SK-N-MC (cell line): Measurements from ENCODE around the gene SENP3.

Experiments used
- DNase-seq: peaks from one replicate; pipeline ENCODE4 v3.0.0-alpha.2; 2011; ENCODE audit warnings: low read depth, low spot score
- H3K27ac ChIP-seq: fragments of 200-600 bp; sonication (generic); 2 replicates; pipeline ENCODE4 v1.5.1; 2016; ENCODE audit warnings: mixed run types
- H3K36me3 ChIP-seq: fragments of 200-600 bp; sonication (generic); 2 replicates; pipeline ENCODE4 v1.6.1; 2017; ENCODE audit warnings: antibody characterized with exemption, low read length, mixed read lengths; ENCODE audit not compliant: insufficient read depth
- H3K4me3 ChIP-seq: fragments of 200-600 bp; sonication (generic); 2 replicates; pipeline ENCODE4 v1.5.1; 2016
- H3K9ac ChIP-seq: fragments of 200-600 bp; sonication (generic); 2 replicates; pipeline ENCODE4 v1.8.0; 2017; ENCODE audit warnings: mixed run types, mixed read lengths; ENCODE audit not compliant: insufficient read length
- H3K9me3 ChIP-seq: fragments of 200-600 bp; sonication (generic); 2 replicates; pipeline ENCODE4 v1.6.1; 2017; ENCODE audit warnings: low read depth, mild to moderate bottlenecking, antibody characterized with exemption, low read length, moderate library complexity, mixed read lengths
- EZH2 ChIP-seq: fragments of 200-600 bp; sonication (generic); IDR thresholded peaks from one replicate; pipeline ENCODE4 v1.6.1; 2017; ENCODE audit warnings: antibody characterized with exemption
- FOXP2 ChIP-seq: optimal IDR thresholded peaks from 2 replicates; pipeline ENCODE3; 2011; ENCODE audit warnings: mild to moderate bottlenecking, moderate library complexity; ENCODE audit not compliant: insufficient read depth; ENCODE audit errors: extremely low read length, control extremely low read depth
- POLR2AphosphoS5 ChIP-seq: IDR thresholded peaks from 2 replicates; pipeline ENCODE4 v1.6.1; 2012; ENCODE audit warnings: mild to moderate bottlenecking, low read depth, low read length, borderline replicate concordance

The SENP3 gene

DNA sequence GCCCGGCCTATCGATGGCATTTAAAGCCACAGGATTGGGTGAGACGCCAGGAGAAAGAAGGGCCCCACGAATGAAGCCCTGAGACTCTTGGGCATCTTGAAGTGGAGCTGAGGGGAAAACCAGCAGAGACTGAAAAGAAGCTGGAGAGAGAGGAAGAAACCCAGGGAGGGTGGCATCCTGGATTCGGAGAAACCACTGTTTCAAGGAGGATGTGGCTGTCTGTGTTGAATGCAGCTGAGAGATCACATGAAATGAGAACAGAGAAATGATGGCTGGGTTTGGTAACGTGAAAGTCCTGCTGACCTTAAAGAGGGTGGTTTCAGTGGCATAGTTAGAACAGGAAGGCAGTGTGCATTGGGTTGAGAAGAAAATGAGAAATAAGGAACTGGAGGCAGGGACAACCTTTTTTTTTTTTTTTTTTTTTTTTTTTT is 9.1 kb upstream of the SENP3 start:
- Histone ChIP-seq H3K27ac (no peak overlapping the region), H3K36me3 (no peaks in the 10 kb centered on the region), H3K9ac (no peak overlapping the region), H3K4me3 (no peak overlapping the region), H3K9me3 (no peaks in the 10 kb centered on the region)
- TF ChIP-seq EZH2 = no peak
- no peak for TF ChIP-seq FOXP2
- no peak for TF ChIP-seq POLR2AphosphoS5
- no peak for DNase-seq

DNA sequence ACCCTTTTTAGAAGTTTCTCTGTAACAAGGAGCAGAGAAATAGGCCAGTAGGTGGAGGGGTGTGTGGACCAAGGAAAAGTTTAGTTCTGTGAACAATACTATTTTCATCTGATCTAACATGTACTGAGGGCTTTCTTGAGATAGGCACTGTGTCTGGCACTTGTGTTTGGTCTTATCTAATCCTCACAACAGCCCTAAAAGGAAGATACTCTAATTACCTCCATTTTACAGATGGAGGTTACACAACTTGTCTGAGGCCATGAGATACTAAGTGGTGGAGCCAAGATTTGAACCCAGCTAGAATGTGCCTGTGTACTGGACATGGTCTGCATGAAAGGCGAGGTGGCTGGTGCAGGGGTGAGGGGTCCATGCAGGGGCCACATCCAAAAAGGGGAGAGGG is 8.4 kb upstream of the SENP3 start:
- Histone ChIP-seq H3K36me3 (no peaks in the 10 kb centered on the region), H3K4me3 (no peak overlapping the region), H3K9ac (no peak overlapping the region), H3K9me3 (no peaks in the 10 kb centered on the region), H3K27ac (no peak overlapping the region)
- no peak for TF ChIP-seq POLR2AphosphoS5
- TF ChIP-seq FOXP2 = no peak
- TF ChIP-seq EZH2 = no peak
- DNase-seq = no peak

- Histone ChIP-seq H3K27ac (no peak overlapping the region), H3K9ac (no peak overlapping the region), H3K9me3 (no peaks in the 10 kb centered on the region), H3K4me3 (no peak overlapping the region), H3K36me3 (no peaks in the 10 kb centered on the region)
- no peak for DNase-seq
- no peak for TF ChIP-seq POLR2AphosphoS5
- TF ChIP-seq FOXP2 = no peak
- TF ChIP-seq EZH2 = no peak
Observed at GRCh38 chr17:7555320-7555948, 6.3 kb upstream of the SENP3 start.

DNA sequence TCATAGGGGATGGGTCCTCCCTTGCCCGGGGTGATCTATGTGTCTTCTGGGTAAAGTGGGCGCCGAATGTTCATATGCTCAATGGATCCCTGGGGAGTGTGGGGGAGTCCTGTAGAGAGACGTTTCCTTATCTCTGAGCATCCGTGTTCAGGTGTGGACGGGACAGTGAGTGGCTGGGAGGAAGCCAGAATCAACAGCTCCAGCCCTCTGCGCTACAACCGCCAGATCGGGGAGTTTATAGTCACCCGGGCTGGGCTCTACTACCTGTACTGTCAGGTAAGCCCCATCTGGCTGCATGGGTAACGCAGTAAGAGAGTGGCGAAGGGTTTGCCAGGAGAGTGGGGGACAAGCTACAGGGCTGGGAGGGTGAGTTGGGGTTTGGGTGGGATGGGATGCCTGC is 5.1 kb upstream of the SENP3 start:
- no peak overlapping the region for H3K4me3 ChIP-seq
- H3K9me3 ChIP-seq = no peaks in the 10 kb centered on the region
- no peaks in the 10 kb centered on the region for H3K36me3 ChIP-seq
- no peak for DNase-seq
- no peak overlapping the region for H3K27ac ChIP-seq
- no peak for TF ChIP-seq EZH2
- no peak for TF ChIP-seq POLR2AphosphoS5
- H3K9ac ChIP-seq = no peak overlapping the region

GRCh38 chr17:7557147-7557764 is 4.5 kb upstream of the SENP3 start:
- Histone ChIP-seq H3K27ac (no peak overlapping the region; the same call in 1 of the 2 replicates), H3K9me3 (no peaks in the 10 kb centered on the region), H3K4me3 (no peak overlapping the region), H3K9ac (peak overlapping the region; percentile 41), H3K36me3 (no peaks in the 10 kb centered on the region)
- no peak for TF ChIP-seq POLR2AphosphoS5
- no peak for TF ChIP-seq EZH2
- DNase-seq = no peak

DNA sequence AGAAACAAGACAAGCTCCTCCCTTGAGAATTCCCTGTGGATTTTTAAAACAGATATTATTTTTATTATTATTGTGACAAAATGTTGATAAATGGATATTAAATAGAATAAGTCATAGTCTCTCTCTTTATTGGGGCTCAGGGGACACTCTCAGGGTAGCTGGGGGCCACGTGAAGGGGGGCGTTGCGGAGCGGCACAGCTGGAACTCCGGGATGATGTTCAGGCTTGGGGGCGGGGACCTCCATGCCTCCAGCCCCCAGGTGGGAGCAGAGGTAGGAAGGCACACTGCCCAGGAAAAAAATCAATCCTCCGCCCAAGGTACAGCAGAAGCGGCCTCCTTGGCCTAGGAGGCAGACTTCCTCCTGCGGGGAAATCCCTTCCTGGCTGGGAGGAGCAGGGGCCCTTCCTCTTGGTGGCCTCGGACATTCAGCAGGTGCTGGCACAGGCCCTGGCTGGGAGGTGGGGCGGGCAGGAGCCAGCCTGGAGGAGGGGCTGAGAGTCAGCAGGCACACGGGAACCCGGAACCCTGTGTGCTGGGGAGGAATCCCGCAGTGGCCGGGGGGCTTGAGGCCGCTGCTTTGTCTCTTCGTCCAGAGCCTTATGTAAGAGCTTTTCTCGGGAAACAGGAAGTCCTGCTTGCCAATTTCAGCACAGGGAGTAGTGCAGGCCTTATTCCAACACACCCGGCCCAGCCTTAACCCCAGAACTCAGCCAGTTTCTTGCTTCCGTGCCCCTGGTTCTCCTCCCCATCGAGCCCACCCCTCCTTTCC is 3.8 kb upstream of the SENP3 start:
- no peaks in the 10 kb centered on the region for H3K36me3 ChIP-seq
- H3K27ac ChIP-seq = peak overlapping the region; percentile 60

GRCh38 chr17:7558544-7559319 is 3.0 kb upstream of the SENP3 start, which contains the start of gene TNFSF13:
TNFSF13 (plus strand) TSS chr17:7558750; CDS start chr17:7559040, 290 bp downstream.
- Histone ChIP-seq H3K9me3 (no peaks in the 10 kb centered on the region), H3K27ac (peak within 1 kb of the TSS; percentile 60), H3K36me3 (peaks cover 4% of the 10 kb centered on the region; the same call in 1 of the 2 replicates), H3K9ac (peak within 1 kb of the TSS; percentile 66), H3K4me3 (0 out of 2 replicates have a peak within 1 kb of the TSS, but pooled peaks have one; percentile 15)
- no peak for DNase-seq
- TF ChIP-seq EZH2 (no peak), FOXP2 (no peak), POLR2AphosphoS5 (no peak)

More for the DNA sequence above, 3.8 kb upstream of the SENP3 start:
- no peak for DNase-seq
- H3K9me3 ChIP-seq = no peaks in the 10 kb centered on the region
- no peak for TF ChIP-seq POLR2AphosphoS5
- TF ChIP-seq FOXP2 = no peak
- TF ChIP-seq EZH2 = no peak
- H3K9ac ChIP-seq = peak overlapping the region; percentile 66
- 0 out of 2 replicates have a peak overlapping the region, but pooled peaks have one; percentile 15 for H3K4me3 ChIP-seq
